NCI-H1930 (cell line): ENCODE results near the gene CDH9.

ENCODE experiments used
- DNase-seq, 2 experiments: peaks; one replicate each; lab custom pipeline; 2025; lab: John Stamatoyannopoulos, UW

Gene CDH9

GRCh38 chr5:27038476-27038875, at the start of gene CDH9:
Gene CDH9, minus strand, starts transcription at chr5:27038586. Its CDS starts 50,253 bp downstream, at chr5:26988333.
- no peak for DNase-seq

DNA sequence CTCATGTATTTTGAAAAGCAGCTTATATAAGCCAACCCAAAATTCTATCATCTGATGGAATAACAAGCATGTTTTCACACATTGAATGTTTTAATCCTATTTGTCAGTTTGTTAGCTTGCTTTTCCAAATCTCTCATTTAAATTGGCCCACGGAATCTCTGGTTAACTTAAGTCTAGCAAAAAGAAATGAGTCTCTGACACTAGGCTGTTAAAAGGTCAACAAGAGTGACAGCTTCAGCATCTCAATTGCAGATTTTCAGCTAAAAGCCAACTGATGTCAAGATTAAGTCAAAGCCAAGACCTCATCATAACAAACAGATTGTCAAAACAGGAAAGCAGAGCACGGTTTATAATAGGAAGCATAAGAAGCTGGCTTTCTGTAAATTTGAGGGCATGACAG, 49.4 kb upstream of the CDH9 start:
- DNase-seq, result no peak

DNA sequence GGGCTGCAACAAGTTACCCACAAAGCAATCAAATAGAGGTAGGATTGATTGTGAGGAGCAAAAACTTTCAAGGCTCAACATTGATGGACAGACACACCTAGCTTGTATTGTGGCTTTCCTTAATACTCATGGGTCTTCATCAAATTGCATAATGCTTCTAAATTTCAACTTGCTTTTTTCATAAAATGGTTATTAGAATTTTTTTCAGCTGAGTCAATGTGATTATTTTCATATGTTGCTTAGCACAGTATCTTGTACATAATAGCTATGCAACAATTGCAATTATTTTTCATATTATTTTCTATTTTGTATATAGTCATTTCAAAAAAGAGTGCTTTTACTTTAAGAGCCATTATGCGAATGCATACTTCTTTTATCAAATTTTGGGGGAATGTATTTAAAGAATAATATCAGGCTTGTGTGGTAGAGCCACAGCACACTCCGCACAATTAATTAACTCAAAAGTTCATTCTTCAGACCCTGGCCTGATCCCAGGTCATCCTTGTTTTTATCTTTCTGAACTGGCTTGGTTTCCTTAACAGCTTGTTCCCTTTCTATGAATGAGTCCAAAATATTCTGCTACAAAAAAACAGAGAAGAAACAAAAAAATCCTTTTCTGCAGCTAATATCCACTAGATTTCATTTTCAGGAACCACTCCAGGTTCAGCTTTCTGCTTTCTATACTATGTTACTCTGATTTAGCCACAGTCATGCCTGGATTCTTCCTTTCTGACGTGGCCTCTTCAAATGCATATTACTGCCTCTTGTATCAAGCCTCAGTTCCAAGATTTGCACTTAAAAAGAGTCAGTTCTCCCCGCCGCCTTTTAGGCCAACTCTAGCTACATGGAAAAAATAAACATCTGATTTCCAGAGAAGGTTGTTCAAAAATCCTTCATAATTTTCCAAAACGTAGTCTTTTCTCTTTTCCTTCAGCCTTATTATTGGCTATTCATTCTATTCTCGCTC, 45.3 kb upstream of the CDH9 start:
- no peak for DNase-seq

GRCh38 chr5:27080147-27080546, 41.8 kb upstream of the CDH9 start:
- DNase-seq, result no peak

DNA sequence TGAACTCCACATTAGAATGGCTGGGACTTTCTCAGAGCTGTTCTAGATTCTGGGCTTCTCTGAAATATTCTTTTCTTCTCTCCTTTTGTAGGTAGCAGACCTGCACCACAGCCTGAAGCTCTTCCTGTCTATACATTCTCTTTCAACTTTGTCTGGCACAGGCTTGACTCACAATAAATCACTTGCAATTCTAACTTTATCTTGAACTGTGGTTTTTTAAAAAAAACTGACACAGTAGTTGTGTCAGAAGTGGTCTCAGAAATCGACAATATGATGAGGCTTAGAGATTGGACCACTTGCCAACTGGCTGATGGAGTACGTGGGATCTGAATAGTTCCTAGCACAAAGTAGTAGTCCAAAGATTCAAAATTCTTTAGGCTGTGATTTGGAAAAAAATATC, 24.1 kb upstream of the CDH9 start:
- DNase-seq, result no peak

DNA sequence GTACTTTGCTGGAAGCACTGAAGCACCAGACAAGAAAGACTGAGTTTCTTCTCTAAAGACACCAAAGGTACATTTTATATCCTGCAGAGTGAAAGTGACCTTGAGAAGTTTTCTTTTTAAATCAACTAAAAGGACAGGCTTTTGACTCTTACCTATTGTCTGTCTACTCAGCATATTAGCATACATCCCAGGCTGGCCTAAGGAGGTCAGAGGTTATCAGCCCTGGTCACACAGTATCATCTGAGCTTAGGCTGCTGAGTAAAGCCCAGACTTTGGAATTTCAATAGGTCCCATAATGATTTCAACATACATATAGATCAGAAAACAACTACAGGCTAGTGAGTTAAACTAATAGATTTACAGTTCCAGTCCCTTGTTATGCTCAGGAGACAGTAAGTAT, 10.1 kb upstream of the CDH9 start:
- no peak for DNase-seq

DNA sequence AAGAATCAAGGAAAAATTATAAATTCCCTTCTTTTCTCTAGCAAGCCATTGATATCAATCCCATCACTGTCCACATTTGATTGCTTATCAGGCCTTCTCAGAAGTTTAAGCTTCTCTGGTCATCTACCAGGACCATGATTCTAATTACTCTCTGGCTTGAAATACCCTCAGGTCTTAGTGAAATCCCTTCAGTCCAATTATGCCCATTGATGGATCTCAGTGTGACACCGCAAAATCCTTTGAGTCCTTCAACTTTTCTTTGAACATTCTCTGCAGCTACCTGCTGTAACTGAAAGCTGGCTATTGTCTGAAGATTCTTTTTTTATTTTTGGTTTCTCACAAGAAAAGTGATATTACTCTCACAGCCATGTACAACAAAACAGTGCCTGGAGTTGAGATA, 3.0 kb upstream of the CDH9 start:
- DNase-seq, result no peak

DNA sequence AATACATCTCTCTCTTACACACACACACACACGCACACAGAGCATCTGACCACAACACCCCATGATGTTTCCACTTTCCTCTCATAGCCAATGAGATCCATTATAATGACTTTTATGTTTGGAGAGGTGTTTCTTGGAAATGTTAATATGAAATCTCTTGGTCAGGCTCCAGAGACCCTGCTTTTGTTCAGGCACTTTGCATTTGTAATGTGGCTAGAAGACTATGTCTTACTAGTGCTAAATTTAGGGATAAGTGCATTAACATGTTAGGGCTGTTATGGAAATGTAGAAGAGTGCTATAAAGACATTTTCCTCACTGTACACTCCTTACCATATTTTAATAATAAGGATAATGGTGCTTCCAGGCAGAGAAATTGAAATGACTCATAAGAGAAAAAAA, 3.8 kb downstream of the CDH9 start:
- no peak for DNase-seq

DNA sequence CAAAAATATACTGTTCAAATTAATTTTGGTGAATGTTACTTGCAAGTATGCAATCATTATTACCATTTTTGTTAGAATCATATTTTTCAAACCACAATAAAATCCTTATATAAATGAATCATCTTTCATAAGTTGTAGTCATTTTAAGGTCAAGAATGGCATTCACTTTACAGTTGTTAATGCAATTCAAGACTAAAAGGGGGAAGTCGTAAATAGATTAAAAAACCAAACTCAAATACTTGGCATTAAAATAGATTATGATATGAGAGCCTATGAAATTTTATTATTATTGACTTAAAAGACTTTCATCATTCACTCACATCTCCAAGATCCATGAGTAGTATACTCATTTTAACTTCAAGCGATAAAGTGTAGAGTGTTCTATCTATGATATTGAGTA, 11.6 kb downstream of the CDH9 start:
- no peak for DNase-seq

DNA sequence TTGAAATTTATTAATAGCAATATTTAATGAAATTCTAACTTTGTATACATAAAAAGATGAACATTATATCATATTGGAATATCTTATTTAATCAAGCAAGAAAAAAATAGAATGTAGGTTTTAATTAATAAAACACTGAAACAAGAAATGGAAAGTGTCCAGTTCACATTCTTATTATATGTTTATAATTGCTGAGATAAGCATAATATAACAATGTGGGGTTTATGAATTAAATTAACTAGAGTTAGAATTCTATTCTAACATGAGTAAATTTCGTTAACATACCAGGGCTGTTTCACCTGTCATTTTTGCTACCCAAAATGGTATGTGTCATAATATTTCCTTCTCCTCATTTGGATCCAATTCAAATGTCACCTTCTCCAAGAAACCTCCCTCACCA, 12.3 kb downstream of the CDH9 start:
- DNase-seq, result no peak

DNA sequence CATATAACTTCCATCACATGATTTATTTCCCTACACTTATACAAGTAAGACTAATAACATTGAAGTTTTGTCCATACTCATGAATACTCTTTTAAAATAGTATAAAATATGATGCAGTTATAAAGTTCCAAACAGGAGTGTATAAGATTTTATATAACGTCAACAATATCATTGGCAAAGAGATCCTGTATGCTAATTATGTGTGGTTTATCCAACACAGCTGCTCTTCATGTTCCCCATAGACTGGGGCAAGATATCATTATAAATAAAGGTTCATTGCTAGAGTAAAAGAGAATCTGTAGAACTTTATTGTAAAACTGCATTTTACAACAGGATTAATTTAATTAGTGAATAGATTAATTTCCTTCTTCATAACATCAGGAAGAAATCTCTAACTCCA, 16.9 kb downstream of the CDH9 start:
- no peak for DNase-seq

GRCh38 chr5:27020973-27021372, 17.4 kb downstream of the CDH9 start:
- no peak for DNase-seq

- peak; percentile 39 to 75 for DNase-seq
Observed at GRCh38 chr5:27015758-27016157, 22.6 kb downstream of the CDH9 start.

GRCh38 chr5:27011274-27011673, 27.1 kb downstream of the CDH9 start:
- no peak for DNase-seq

DNA sequence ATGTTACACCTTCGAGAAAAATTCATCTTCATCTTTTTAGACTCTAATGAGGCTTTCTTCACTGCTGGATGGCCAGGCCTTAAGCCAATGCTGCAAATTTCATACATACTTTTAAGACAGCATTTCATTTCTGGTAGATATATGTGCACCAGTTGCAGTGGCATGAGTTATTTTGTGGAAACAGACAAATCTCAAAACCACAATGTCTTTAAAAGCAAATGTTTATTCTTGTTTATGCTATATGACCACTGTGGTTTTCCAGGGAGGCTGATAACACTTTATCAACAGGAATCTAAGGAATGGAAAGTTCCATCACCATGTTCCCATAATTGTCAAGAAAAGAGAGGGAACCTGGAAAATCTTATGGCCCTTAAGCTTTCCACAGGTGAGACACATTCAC, 27.7 kb downstream of the CDH9 start:
- DNase-seq, result no peak

GRCh38 chr5:27009540-27009915, 28.9 kb downstream of the CDH9 start:
- no peak for DNase-seq

DNA sequence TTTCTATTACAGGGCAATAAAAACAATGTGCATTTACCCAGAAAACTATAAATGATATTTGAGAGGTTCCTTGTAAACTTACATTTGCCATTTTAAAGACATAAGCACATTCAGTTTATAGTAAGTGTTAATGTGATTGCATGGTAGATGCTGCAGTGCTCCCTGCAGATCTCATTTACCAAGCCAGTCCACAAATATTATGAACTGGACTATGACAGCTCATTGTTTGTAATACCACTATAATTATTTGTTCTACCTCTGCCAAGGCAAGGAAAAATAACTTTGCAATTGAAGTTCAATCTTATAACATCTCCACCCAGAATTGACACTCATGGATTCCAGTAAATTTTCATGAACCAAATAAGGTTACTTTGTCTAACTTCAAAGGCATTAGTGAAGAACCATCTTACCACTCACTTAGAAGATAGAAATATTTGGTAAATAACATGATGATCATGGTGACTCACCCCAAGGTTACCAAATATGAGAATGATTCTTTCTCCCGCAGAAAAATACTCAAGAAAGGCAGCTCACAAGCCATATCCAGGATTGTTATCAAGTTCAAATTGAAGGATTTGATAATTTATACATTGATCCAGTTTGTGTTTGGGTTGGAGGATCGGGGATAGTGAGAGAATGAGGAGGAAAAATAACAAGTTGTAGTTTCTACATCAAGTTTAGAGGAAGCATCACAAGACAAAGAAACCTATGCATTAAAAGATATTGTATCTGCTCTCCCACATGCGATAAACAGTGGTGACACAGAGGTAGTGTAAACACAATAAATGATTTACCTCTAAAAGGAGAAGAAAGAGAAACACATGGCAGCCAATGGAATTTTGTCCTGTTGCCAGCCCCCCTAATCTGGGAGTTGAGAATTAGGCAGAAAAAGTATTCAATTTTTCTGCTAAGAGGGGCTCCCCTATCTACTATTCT, 29.5 kb downstream of the CDH9 start:
- DNase-seq, result no peak

GRCh38 chr5:27007121-27007520, 31.3 kb downstream of the CDH9 start:
- no peak for DNase-seq

DNA sequence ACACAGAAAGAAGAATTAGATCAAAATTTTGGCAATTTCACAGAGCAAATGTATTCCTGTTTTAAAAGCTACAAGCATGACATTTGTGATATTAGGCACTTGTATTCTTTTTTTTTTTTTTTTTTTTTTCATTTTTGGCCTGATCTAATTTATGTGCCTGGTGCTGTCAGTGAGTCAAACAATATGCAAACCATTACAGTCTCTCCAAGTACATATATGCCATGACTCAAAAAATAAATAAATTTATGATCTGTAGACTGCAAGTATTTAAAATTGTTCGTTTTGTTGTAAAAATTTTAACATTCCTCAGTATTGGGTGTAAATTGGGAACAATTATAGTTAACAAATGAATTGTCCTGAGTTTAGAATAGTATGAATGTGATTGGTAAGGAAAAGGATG, 51.4 kb downstream of the CDH9 start:
- no peak for DNase-seq

DNA sequence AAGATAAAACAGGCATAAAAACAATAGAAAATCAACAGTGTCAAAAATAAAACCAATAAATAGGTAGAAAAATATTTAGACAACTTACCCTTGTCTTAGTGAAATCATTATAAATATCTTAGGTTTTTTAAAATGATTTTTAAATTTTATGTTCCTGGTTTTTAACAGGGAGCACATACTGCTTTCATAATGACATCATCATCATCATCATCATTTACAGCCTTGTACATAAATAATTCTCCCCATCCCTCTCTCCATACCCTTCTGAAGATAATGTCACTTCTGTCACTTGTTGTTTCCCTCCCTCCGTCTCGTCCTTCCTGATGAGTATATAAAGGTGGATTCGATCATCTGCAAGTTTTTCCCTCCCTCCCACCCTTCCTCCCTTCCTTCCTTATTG, 56.6 kb downstream of the CDH9 start:
- no peak for DNase-seq

- no peak for DNase-seq
Observed at GRCh38 chr5:26959290-26959689, 79.1 kb downstream of the CDH9 start.

DNA sequence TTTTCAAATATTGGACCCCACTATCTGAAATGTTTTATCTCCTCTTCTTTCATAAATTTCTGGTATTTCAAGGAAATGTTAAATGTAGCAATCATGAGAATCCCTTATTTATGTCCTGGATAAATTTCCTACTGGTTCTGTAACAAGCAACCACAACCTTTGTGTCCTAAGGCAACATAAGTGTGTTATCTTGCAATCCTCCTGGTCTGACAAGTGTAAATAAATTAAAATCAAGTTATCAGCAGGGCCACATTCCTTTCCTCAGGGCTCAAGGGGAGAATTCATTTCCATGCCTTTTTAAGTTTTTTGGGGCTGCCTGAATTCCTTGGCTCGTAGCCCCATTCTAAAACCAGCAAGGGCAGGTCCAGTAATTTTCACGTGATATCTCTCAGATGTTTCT, 83.2 kb downstream of the CDH9 start:
- no peak for DNase-seq

GRCh38 chr5:26948921-26949320, 89.5 kb downstream of the CDH9 start:
- DNase-seq, result no peak
